ENCODE measurements around the gene C10orf62. TPM values are rescaled to one million over a fixed set of nuclear protein-coding genes. Genes with fewer than 3 reads are reported as not detected.
A peak's percentile ranks its signal among the peaks of the same experiment; 100 is the strongest.

Gene C10orf62
- total RNA-seq, 1 experiment from 2014 or later, result not detected

DNA sequence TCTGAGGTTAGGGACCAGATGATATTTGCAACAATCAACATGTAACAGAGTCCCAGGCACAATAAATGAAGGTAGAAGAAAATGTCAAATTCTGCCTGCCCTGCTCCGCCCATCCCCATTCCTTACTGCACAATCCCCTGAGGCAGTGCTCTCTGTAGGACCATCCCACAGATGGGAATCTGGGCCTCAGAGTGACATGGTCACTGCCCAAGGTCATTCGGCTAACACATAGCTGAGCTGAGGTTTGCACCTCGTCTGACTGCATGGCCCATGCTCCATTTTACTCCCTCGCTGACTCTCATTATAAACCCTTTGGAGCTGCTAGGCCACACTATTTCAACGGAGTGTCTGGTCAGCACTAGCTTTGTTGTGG, 4.1 kb upstream of the C10orf62 start:
- Histone ChIP-seq H3K4me1 (ENCODE audit: control insufficient read depth, insufficient read depth, low read length) (peaks cover 13% of the 10 kb centered on the region), H3K27ac (ENCODE audit: low read length) (peak overlapping the region; percentile 18; the same call in 1 of the 2 replicates), H3K4me3 (ENCODE audit: low read depth in 2 of 2, low read length in 2 of 2) (no peak overlapping the region), H3K36me3 (ENCODE audit: control insufficient read depth, insufficient read depth, low read length) (no peaks in the 10 kb centered on the region), H3K27me3 (ENCODE audit: control insufficient read depth, insufficient read depth, low read length) (no peaks in the 10 kb centered on the region), H3K9me3 (ENCODE audit: control insufficient read depth, insufficient read depth, low read depth, low read length) (no peaks in the 10 kb centered on the region)
- no peak for ATAC-seq
- in situ Hi-C loops (cut with HindIII; ENCODE audit: low pct_unique_long_range_greater_than_20kb, low sequenced_read_pairs) (no loop called here), intact Hi-C loops (cut with micrococcal nuclease; ENCODE audit: unreplicated experiment) (no loop called here)
- CTCF ChIA-PET, result interaction anchor here (0.5 kb wide), 1 partner anchor 86 kb away, joined by 3 read pairs; no protein-coding TSS in a partner anchor
- TF ChIP-seq SIN3A (IDR thresholded peaks at IDR 0.05; ENCODE audit: borderline replicate concordance, insufficient read depth, low read depth, low read length), result no peak
- TF ChIP-seq TCF7L2 (IDR thresholded peaks at IDR 0.05; ENCODE audit: low read depth, low read length), result no peak
- POLR2A ChIA-PET, result no interaction called here
- DNase-seq (ENCODE audit: low read depth, low spot score), result no peak
- no TSS peak for BruUV-seq (replicated peaks)

- BruUV-seq (replicated peaks), result no TSS peak
- Histone ChIP-seq H3K4me1 (ENCODE audit: control insufficient read depth, insufficient read depth, low read length) (peaks cover 13% of the 10 kb centered on the region), H3K27ac (ENCODE audit: low read length) (peak overlapping the region; percentile 14; the same call in 1 of the 2 replicates), H3K9me3 (ENCODE audit: control insufficient read depth, insufficient read depth, low read depth, low read length) (no peaks in the 10 kb centered on the region), H3K4me3 (ENCODE audit: low read depth in 2 of 2, low read length in 2 of 2) (no peak overlapping the region), H3K27me3 (ENCODE audit: control insufficient read depth, insufficient read depth, low read length) (no peaks in the 10 kb centered on the region), H3K36me3 (ENCODE audit: control insufficient read depth, insufficient read depth, low read length) (no peaks in the 10 kb centered on the region)
- DNase-seq (ENCODE audit: low read depth, low spot score) (no peak), ATAC-seq (no peak)
- CTCF ChIA-PET, result no interaction called here
- TF ChIP-seq POLR2AphosphoS5 (IDR thresholded peaks at IDR 0.05; ENCODE audit: low read depth, low read length) (no peak), SIN3A (IDR thresholded peaks at IDR 0.05; ENCODE audit: borderline replicate concordance, insufficient read depth, low read depth, low read length) (no peak), TCF7L2 (IDR thresholded peaks at IDR 0.05; ENCODE audit: low read depth, low read length) (no peak)
- TF ChIP-seq, protein P1, sequence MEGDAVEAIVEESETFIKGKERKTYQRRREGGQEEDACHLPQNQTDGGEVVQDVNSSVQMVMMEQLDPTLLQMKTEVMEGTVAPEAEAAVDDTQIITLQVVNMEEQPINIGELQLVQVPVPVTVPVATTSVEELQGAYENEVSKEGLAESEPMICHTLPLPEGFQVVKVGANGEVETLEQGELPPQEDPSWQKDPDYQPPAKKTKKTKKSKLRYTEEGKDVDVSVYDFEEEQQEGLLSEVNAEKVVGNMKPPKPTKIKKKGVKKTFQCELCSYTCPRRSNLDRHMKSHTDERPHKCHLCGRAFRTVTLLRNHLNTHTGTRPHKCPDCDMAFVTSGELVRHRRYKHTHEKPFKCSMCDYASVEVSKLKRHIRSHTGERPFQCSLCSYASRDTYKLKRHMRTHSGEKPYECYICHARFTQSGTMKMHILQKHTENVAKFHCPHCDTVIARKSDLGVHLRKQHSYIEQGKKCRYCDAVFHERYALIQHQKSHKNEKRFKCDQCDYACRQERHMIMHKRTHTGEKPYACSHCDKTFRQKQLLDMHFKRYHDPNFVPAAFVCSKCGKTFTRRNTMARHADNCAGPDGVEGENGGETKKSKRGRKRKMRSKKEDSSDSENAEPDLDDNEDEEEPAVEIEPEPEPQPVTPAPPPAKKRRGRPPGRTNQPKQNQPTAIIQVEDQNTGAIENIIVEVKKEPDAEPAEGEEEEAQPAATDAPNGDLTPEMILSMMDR (IDR thresholded peaks at IDR 0.05), result no peak
- TF ChIP-seq, protein P2, sequence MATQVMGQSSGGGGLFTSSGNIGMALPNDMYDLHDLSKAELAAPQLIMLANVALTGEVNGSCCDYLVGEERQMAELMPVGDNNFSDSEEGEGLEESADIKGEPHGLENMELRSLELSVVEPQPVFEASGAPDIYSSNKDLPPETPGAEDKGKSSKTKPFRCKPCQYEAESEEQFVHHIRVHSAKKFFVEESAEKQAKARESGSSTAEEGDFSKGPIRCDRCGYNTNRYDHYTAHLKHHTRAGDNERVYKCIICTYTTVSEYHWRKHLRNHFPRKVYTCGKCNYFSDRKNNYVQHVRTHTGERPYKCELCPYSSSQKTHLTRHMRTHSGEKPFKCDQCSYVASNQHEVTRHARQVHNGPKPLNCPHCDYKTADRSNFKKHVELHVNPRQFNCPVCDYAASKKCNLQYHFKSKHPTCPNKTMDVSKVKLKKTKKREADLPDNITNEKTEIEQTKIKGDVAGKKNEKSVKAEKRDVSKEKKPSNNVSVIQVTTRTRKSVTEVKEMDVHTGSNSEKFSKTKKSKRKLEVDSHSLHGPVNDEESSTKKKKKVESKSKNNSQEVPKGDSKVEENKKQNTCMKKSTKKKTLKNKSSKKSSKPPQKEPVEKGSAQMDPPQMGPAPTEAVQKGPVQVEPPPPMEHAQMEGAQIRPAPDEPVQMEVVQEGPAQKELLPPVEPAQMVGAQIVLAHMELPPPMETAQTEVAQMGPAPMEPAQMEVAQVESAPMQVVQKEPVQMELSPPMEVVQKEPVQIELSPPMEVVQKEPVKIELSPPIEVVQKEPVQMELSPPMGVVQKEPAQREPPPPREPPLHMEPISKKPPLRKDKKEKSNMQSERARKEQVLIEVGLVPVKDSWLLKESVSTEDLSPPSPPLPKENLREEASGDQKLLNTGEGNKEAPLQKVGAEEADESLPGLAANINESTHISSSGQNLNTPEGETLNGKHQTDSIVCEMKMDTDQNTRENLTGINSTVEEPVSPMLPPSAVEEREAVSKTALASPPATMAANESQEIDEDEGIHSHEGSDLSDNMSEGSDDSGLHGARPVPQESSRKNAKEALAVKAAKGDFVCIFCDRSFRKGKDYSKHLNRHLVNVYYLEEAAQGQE (IDR thresholded peaks at IDR 0.05; ENCODE audit: insufficient read depth in 1 of 2, low read depth in 2 of 2, low read length in 1 of 2), result no peak
- intact Hi-C loops (cut with micrococcal nuclease; ENCODE audit: unreplicated experiment) (no loop called here), in situ Hi-C loops (cut with HindIII; ENCODE audit: low pct_unique_long_range_greater_than_20kb, low sequenced_read_pairs) (no loop called here)
- POLR2A ChIA-PET, result no interaction called here
These were observed 2.3 kb upstream of the C10orf62 start for GRCh38 chr10:97587183-97587582.

GRCh38 chr10:97590082-97590747, 694 bp downstream of the C10orf62 start:
- CTCF ChIA-PET, result no interaction called here
- no peaks in the 10 kb centered on the region for H3K27me3 ChIP-seq (ENCODE audit: control insufficient read depth, insufficient read depth, low read length)
- DNase-seq (ENCODE audit: low read depth, low spot score) (no peak), ATAC-seq (no peak)
- no TSS peak for BruUV-seq (replicated peaks)
- in situ Hi-C loops (cut with HindIII; ENCODE audit: low pct_unique_long_range_greater_than_20kb, low sequenced_read_pairs) (no loop called here), intact Hi-C loops (cut with micrococcal nuclease; ENCODE audit: unreplicated experiment) (no loop called here)
- POLR2A ChIA-PET, result no interaction called here
- no peak overlapping the region for H3K27ac ChIP-seq (ENCODE audit: low read length)
- peaks cover 2% of the 10 kb centered on the region; the same call in 1 of the 2 replicates for H3K4me1 ChIP-seq (ENCODE audit: control insufficient read depth, insufficient read depth, low read length)
- no peak overlapping the region for H3K4me3 ChIP-seq (ENCODE audit: low read depth in 2 of 2, low read length in 2 of 2)
- H3K36me3 ChIP-seq (ENCODE audit: control insufficient read depth, insufficient read depth, low read length), result no peaks in the 10 kb centered on the region
- H3K9me3 ChIP-seq (ENCODE audit: control insufficient read depth, insufficient read depth, low read depth, low read length), result no peaks in the 10 kb centered on the region
- TF ChIP-seq TCF7L2 (IDR thresholded peaks at IDR 0.05; ENCODE audit: low read depth, low read length) (no peak), POLR2AphosphoS5 (IDR thresholded peaks at IDR 0.05; ENCODE audit: low read depth, low read length) (no peak), SIN3A (IDR thresholded peaks at IDR 0.05; ENCODE audit: borderline replicate concordance, insufficient read depth, low read depth, low read length) (no peak)
- TF ChIP-seq, protein P1 (IDR thresholded peaks at IDR 0.05), result no peak
- TF ChIP-seq, protein P2 (IDR thresholded peaks at IDR 0.05; ENCODE audit: insufficient read depth in 1 of 2, low read depth in 2 of 2, low read length in 1 of 2), result no peak
